B cell (primary cell): Measurements from ENCODE around the gene CD53. TPM values are rescaled to one million over a fixed set of nuclear protein-coding genes. Genes with fewer than 3 reads are reported as not detected.

Experiments used
- ATAC-seq: fragments of 200-7000 bp; cut with Tn5 transposase; one replicate; pipeline ENCODE4 v1.10.0; 2021; ENCODE audit warnings: low read depth, mild to moderate bottlenecking, moderate number of reproducible peaks, moderate library complexity
- CTCF ChIA-PET: fragments of 350-600 bp; sonication (Branson Sonifier 250); formaldehyde crosslinking; loops from one replicate; lab custom pipeline; 2021; ENCODE audit warnings: antibody characterized with exemption, inconsistent platforms; lab: Charles Lee
- POLR2A ChIA-PET: fragments of 350-600 bp; sonication (Branson Sonifier 250); formaldehyde crosslinking; loops from one replicate; lab custom pipeline; 2021; ENCODE audit warnings: antibody characterized with exemption; lab: Charles Lee
- DNase-seq: peaks from one replicate; pipeline ENCODE4 v3.0.0; 2013
- H2AFZ ChIP-seq: 2 replicates; pipeline ENCODE4 v1.6.1; 2012; ENCODE audit warnings: mild to moderate bottlenecking, low read depth, low read length; ENCODE audit not compliant: insufficient read depth, poor library complexity, severe bottlenecking
- H3K27ac ChIP-seq, 2 donors: 1 replicate in 1 of 2; 2 replicates in 1 of 2; pipeline ENCODE4 v1.5.1; 2012 to 2013; ENCODE audit warnings: low read length in 2 of 2, mild to moderate bottlenecking in 2 of 2, moderate library complexity in 1 of 2
- H3K27me3 ChIP-seq, 4 experiments: fragments of 200-600 bp in 1 of 4; sonication (generic) in 1 of 4; replicated peaks in 1 of 4; 1 replicate in 2 of 4; 2 replicates in 2 of 4; pipeline versions ENCODE4 v1.6.1 to v1.7.0; 2013 to 2016; ENCODE audit warnings: low read length in 3 of 4, mild to moderate bottlenecking in 2 of 4, mixed read lengths in 1 of 4, moderate library complexity in 1 of 4; ENCODE audit not compliant: insufficient read depth in 4 of 4, control insufficient read depth in 3 of 4; ENCODE audit errors: control extremely low read depth in 1 of 4
- H3K36me3 ChIP-seq, 2 experiments: replicated peaks in 1 of 2; 1 replicate in 1 of 2; 2 replicates in 1 of 2; pipeline versions ENCODE4 v1.6.1 to v1.7.1; 2013; ENCODE audit warnings: low read length in 1 of 2; ENCODE audit not compliant: insufficient read depth in 2 of 2, control insufficient read depth in 1 of 2; ENCODE audit errors: control extremely low read depth in 1 of 2, extremely low read depth in 1 of 2
- H3K4me1 ChIP-seq, 2 donors: fragments of 200-600 bp in 1 of 2; sonication (generic) in 1 of 2; 1 replicate in 1 of 2; 2 replicates in 1 of 2; pipeline versions ENCODE4 v1.5.1 to v1.6.1; 2013 to 2017; ENCODE audit warnings: low read length in 2 of 2; ENCODE audit not compliant: control insufficient read depth in 2 of 2, insufficient read depth in 2 of 2
- H3K4me2 ChIP-seq: replicated peaks from 2 replicates; pipeline ENCODE3; 2012; ENCODE audit warnings: mild to moderate bottlenecking, low read depth, low read length; ENCODE audit not compliant: poor library complexity, severe bottlenecking
- H3K4me3 ChIP-seq, 5 experiments: fragments of 200-600 bp in 1 of 5; sonication (generic) in 1 of 5; 1 replicate in 3 of 5; 2 replicates in 2 of 5; pipeline versions ENCODE4 v1.5.1 to v1.7.0; 2011 to 2016; ENCODE audit warnings: low read length in 4 of 5, mild to moderate bottlenecking in 4 of 5, low read depth in 2 of 5, control low read depth in 1 of 5, moderate library complexity in 1 of 5; ENCODE audit not compliant: insufficient read depth in 1 of 5; ENCODE audit errors: control extremely low read depth in 1 of 5, extremely low read depth in 1 of 5
- H3K79me2 ChIP-seq: fragments of 200-600 bp; sonication (generic); one replicate; pipeline ENCODE4 v1.6.0; 2016; ENCODE audit warnings: low read length; ENCODE audit not compliant: control insufficient read depth, insufficient read depth
- H3K9ac ChIP-seq: fragments of 200-600 bp; sonication (generic); 2 replicates; pipeline ENCODE4 v1.6.1; 2017; ENCODE audit warnings: mild to moderate bottlenecking, low read length, moderate library complexity
- H3K9me3 ChIP-seq, 3 donors: one replicate each; pipeline versions ENCODE4 v1.6.1 to v1.7.1; 2013; ENCODE audit warnings: low read length in 2 of 3; ENCODE audit not compliant: control insufficient read depth in 2 of 3, insufficient read depth in 1 of 3; ENCODE audit errors: control extremely low read depth in 1 of 3
- H4K20me1 ChIP-seq: 2 replicates; pipeline ENCODE4 v1.6.0; 2012; ENCODE audit warnings: mild to moderate bottlenecking, low read length; ENCODE audit not compliant: insufficient read depth, control insufficient read depth, poor library complexity, severe bottlenecking
- H3K27ac Mint-ChIP-seq: one replicate; pipeline ENCODE4 v1.8.0; 2021; ENCODE audit warnings: mixed read lengths
- H3K27me3 Mint-ChIP-seq: one replicate; pipeline ENCODE4 v1.8.0; 2021; ENCODE audit warnings: mixed read lengths
- H3K4me1 Mint-ChIP-seq: one replicate; pipeline ENCODE4 v1.8.0; 2021; ENCODE audit warnings: mixed read lengths
- H3K4me3 Mint-ChIP-seq: one replicate; pipeline ENCODE4 v1.8.0; 2021; ENCODE audit warnings: mixed read lengths
- H3K9me3 Mint-ChIP-seq: one replicate; pipeline ENCODE4 v1.8.0; 2022; ENCODE audit warnings: mixed read lengths; ENCODE audit not compliant: insufficient read depth
- CTCF ChIP-seq: fragments of 200-600 bp; IDR thresholded peaks from one replicate; pipeline ENCODE4 v1.8.0; 2022; ENCODE audit warnings: antibody characterized with exemption, mild to moderate bottlenecking
- EZH2 ChIP-seq: IDR thresholded peaks from 2 replicates; pipeline ENCODE4 v1.6.1; 2012; ENCODE audit warnings: borderline replicate concordance, low read depth, mild to moderate bottlenecking, moderate library complexity, low read length; ENCODE audit not compliant: insufficient read depth, poor library complexity, severe bottlenecking
- WGBS: methylation state at CpG from one replicate; pipeline ENCODE4 v1.1.5; 2013; ENCODE audit warnings: missing lambda C conversion rate; ENCODE audit not compliant: insufficient coverage; 5-methylcytosine and 5-hydroxymethylcytosine counted together
- intact Hi-C: fragments of 100-400 bp; cut with micrococcal nuclease; formaldehyde crosslinking; loops from one replicate; pipeline ENCODE4 v1.10.0; 2022
- polyA plus RNA-seq: library from polyadenylated mRNA; depleted of rRNA; stranded (reverse); fragments of >200 nt; gene quantifications from 2 replicates; pipeline ENCODE4 v1.2.3, GENCODE V29; 2012
- total RNA-seq, 2 donors: library from RNA; stranded (reverse); fragments of 120-200 nt in 1 of 2; gene quantifications; 1 replicate in 1 of 2; 2 replicates in 1 of 2; pipeline versions ENCODE4 v1.2.3 to v1.2.4, GENCODE V29; 2013 to 2022

Gene CD53
- total and polyA plus RNA-seq, 2 donors (not counting 1 experiment from before 2014, with no cell fraction given): 490 to 1,010 TPM

- peak; percentile 11 for ATAC-seq
- peak overlapping the region in 1 of 2 donors; percentile 76 for H3K27ac ChIP-seq
- peaks cover 5 to 32% of the 10 kb centered on the region in 2 experiments for H3K36me3 ChIP-seq
- intact Hi-C loops: no loop called here
- Mint-ChIP-seq H3K27ac (peak overlapping the region; percentile 54), H3K4me1 (peaks cover 48% of the 10 kb centered on the region), H3K4me3 (no peak overlapping the region), H3K27me3 (no peaks in the 10 kb centered on the region), H3K9me3 (peaks cover 4% of the 10 kb centered on the region)
- H2AFZ ChIP-seq: no peak overlapping the region
- POLR2A ChIA-PET: no interaction called here
- no peak overlapping the region for H3K9ac ChIP-seq
- TF ChIP-seq EZH2: no peak
- TF ChIP-seq CTCF: no peak
- no peak overlapping the region for H3K4me2 ChIP-seq
- WGBS: 88% methylated on average over 4 of the region's 6 CpGs
- H4K20me1 ChIP-seq: peaks cover 12% of the 10 kb centered on the region
- H3K79me2 ChIP-seq: no peaks in the 10 kb centered on the region
- H3K27me3 ChIP-seq: no peaks in the 10 kb centered on the region
- H3K4me3 ChIP-seq: no peak overlapping the region
- DNase-seq: no peak
- peaks cover 0 to 4% of the 10 kb centered on the region in 2 donors for H3K4me1 ChIP-seq
- CTCF ChIA-PET: no interaction called here
- H3K9me3 ChIP-seq: peaks cover 0 to 5% (median 0%) of the 10 kb centered on the region in 3 donors
Observed at GRCh38 chr1:110902820-110903463, 30.0 kb downstream of the CD53 start.

GRCh38 chr1:110903853-110904500 is 31.0 kb downstream of the CD53 start:
- DNase-seq (no peak), ATAC-seq (no peak)
- peak overlapping the region in 1 of 2 donors; percentile 76 for H3K27ac ChIP-seq
- H3K4me2 ChIP-seq: no peak overlapping the region
- WGBS: 100% methylated on average over 3 of the region's 3 CpGs
- TF ChIP-seq CTCF (no peak), EZH2 (no peak)
- no peaks in the 10 kb centered on the region for H3K27me3 ChIP-seq
- H3K9me3 ChIP-seq: peaks cover 0 to 5% (median 4%) of the 10 kb centered on the region in 3 donors
- peak overlapping the region; percentile 54 for H3K27ac Mint-ChIP-seq
- no peak overlapping the region for H3K4me3 ChIP-seq
- H4K20me1 ChIP-seq: peaks cover 7% of the 10 kb centered on the region
- intact Hi-C loops: no loop called here
- H3K9ac ChIP-seq: no peak overlapping the region
- H3K4me3 Mint-ChIP-seq: no peak overlapping the region
- H3K79me2 ChIP-seq: no peaks in the 10 kb centered on the region
- ChIA-PET POLR2A (no interaction called here), CTCF (no interaction called here)
- peaks cover 5% of the 10 kb centered on the region for H3K9me3 Mint-ChIP-seq
- no peak overlapping the region for H2AFZ ChIP-seq
- H3K27me3 Mint-ChIP-seq: no peaks in the 10 kb centered on the region
- H3K4me1 ChIP-seq: peaks cover 0 to 4% of the 10 kb centered on the region in 2 donors
- peaks cover 5 to 22% of the 10 kb centered on the region in 2 experiments for H3K36me3 ChIP-seq
- peaks cover 44% of the 10 kb centered on the region for H3K4me1 Mint-ChIP-seq
